SIG-M5 treated with dmso at 0.1 percent for 504 hours (cell line): Measurements from ENCODE around the gene GDF7.
"Not testable (repeated sequence)": the region's sequence is repeated elsewhere in the genome, so short reads cannot be mapped to it uniquely, and the experiment has no call there.

Experiments used
- DNase-seq: peaks from one replicate; lab custom pipeline; 2025; ENCODE audit not compliant: unreplicated experiment; lab: John Stamatoyannopoulos, UW

GDF7 gene

DNA sequence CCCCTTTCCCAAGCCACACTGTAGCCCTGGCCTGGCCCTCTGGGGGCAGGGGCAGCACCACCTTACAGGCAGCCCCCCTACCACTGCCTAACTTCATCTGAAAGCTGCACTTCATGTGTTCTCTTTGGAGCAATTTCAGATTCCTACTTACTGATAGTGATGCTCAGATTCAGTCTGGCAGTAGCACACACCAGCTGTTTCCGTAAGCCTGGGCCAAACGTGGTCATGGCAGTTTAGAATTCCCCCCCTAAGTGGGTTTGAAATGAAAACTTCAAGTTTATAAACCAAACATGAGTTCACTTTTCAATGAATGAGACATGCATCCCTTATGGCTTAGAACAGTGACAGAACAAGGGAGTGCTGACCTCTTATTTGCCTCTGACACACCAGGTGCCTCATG lies 29.4 kb downstream of the GDF7 start:
- DNase-seq: no peak

DNA sequence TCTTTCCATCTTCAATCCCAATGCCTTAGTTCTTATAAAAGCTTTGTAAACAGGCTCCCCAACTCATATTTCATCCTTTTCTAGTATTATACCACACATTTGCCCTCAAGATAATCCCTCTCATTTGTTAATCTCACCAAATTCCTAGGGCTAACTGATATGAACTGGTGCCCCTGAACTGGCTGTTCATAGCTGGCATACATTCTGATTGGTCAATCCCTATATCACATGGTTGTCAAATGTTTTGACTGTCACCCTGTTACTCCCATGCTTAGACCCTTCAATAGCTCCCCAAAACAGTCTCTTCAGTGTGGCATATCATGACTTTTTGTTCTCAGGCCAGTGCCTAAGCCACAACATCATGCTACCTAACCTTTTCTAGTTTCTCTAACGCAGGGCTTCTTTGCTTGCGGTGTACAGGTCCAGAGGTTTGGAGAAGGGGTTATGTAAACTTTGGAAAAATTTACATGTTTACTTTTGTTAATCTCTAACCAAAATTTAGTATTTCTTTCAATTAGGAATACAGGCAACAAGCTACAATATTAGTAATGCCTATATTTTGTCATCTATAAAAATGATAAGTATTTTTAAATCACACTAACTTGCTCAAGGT lies 30.5 kb downstream of the GDF7 start:
- DNase-seq: no peak

DNA sequence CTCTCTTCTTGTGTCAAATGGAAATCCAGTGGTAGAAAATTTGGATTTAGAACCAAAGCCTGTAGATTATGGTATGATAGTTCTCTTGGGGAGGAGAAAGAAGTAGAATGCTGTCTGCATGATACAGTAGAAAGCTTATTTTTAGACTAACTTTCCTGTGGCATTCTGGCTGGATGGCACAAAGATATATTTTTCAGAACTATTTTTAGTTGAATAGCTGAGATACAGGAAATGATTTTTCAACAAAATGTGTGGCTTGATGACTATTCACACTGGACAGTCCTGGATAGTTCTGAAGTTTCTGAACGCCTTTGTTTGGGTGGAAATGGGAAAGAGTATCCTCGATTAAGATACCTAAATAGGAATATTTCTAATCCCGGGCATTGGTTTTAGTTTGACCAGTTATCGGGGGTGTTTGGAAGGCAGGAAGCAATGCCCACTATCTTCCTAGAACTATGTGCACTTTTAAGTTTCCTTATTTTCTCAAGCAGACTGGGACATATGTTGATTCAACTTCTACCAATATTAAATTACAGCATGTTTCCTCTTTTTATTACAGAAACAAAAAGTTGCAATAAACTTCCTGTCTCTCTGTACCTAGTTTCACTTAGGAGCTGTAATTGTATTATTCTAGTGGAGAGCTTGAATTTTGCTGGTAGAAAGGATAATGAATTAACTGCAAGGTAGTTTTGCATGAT lies 32.1 kb downstream of the GDF7 start:
- DNase-seq: peak; percentile 19

- no peak for DNase-seq
Observed at GRCh38 chr2:20702563-20702962, 35.6 kb downstream of the GDF7 start.

DNA sequence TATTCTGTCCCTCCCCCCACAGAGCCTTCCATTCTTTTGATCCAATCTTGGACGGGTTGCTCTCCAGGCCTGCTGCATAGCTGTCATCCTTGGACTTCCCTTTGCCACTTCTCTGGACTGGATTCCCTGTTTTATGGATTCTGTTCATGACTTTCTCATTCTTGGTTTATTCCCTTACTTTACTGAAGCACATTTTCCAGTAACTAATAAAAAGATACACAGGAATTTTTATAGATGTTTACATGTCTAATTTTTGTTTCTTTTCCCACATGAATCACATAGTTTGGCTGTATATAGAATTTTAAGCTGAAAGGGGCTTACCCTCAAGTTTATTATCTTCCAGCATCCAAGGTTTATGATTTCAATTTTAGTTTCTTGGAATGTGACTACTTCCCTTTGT lies 37.9 kb downstream of the GDF7 start:
- DNase-seq: no peak

DNA sequence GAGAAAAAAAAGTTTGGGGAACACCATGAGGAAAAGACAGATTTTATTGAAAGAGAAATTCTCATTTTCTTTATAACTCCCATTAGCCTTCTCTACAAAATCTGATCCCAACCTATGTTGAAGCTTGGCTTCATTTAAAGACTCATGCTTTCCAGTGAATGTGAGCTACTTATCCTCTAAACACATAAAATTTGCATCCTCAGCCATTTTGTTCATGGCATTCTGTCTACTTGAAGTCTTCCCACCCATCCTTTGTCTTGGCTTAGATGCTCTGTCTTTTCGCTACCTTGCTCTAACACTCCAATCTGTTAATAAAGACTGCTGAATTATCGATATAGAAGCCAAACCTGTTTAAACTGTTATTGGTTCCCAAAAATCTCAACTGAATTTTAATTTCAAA lies 39.3 kb downstream of the GDF7 start:
- DNase-seq: no peak

GRCh38 chr2:20706786-20707185 lies 39.8 kb downstream of the GDF7 start:
- DNase-seq: no peak

GRCh38 chr2:20707601-20708000 lies 40.7 kb downstream of the GDF7 start:
- no peak for DNase-seq

- DNase-seq: not testable (repeated sequence)
Observed at GRCh38 chr2:20711641-20712040, 44.7 kb downstream of the GDF7 start.

DNA sequence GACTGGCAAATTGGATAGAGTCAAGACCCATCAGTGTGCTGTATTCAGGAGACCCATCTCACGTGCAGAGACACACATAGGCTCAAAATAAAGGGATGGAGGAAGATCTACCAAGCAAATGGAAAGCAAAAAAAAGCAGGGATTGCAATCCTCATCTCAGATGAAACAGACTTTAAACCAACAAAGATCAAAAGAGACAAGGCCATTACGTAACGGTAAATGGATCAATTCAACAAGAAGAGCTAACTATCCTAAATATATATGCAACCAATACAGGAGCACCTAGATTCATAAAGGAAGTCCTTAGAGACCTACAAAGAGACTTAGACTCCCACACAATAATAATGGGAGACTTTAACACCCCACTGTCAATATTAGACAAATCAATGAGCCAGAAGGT lies 46.6 kb downstream of the GDF7 start:
- DNase-seq: not testable (repeated sequence)

- DNase-seq: not testable (repeated sequence)
Observed at GRCh38 chr2:20714412-20714811, 47.5 kb downstream of the GDF7 start.

GRCh38 chr2:20716164-20716563 lies 49.2 kb downstream of the GDF7 start:
- DNase-seq: not testable (repeated sequence)

- DNase-seq: no peak
Observed at GRCh38 chr2:20717641-20718040, 50.7 kb downstream of the GDF7 start.

DNA sequence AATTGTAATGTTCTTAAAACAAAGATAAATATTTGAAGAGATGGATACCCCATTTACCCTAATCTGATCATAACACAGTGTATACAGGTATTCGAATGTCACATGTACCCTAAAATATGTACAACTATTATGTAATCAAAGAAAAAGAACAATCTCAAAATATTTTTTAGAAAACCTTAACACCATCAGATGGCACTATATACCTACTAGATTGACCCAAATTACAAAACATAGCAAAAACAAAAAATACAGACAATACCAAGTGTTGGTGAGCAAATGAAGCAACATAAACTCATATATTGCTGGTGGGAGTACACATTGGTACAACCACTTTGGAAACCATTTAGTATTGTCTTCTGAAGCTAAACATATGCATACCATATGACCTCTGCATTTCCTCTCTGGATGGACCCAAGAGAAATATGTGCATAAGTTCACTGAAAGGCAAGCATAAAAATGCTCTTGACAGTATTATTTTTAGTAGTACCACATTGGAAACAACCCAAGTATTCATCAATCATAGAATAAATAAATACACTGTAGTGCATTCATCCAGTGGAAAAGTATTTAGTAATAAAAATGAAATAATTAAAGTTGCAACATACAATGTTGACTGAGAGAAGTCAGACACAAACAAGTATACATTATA lies 55.8 kb downstream of the GDF7 start:
- DNase-seq: no peak

DNA sequence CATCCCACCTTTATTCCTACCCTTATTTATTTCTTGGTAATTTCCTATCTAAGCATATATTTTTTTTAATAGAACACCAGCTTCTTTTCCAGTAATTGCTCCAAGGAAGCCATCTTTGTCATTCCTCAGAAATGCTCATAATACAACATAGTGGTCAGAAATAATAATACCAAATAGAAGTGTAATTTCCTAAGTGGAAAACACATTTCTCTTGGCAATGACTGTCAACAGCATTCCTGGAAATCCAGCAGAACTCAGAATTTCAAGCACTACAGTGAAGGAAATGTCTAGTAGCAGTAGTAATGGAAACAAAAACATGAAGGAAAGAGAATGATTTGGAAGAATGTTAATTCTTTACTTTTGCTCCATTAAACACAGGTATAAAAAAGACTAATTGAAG lies 56.6 kb downstream of the GDF7 start:
- no peak for DNase-seq

GRCh38 chr2:20724500-20725053 lies 57.6 kb downstream of the GDF7 start:
- no peak for DNase-seq

DNA sequence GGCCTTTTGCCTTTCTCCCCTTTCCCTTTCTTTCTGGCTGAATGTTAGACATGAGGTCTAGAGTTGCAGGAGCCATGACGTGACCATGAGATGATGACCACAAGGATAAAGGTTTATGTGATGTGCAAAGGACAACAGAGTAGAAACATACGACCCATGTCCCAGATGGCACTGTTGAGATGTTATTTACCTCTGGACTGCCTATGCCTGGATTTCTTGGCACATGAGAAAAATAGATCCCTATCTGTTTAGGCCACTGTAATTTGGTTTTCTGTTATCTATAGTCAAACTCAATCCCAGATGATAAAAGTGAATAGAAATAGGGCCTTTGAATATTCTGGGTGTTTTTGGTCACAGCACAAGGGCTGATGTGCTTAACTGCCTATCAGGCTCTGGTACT lies 58.8 kb downstream of the GDF7 start:
- DNase-seq: no peak

- DNase-seq: no peak
Observed at GRCh38 chr2:20726913-20727312, 60.0 kb downstream of the GDF7 start.

- DNase-seq: peak; percentile 44
Observed at GRCh38 chr2:20728114-20728758, 61.3 kb downstream of the GDF7 start.
